IPS-18c (cell line): ENCODE measurements around the gene ASIC2.

Experiments used
- H3K4me3 ChIP-seq: 2 replicates; pipeline ENCODE4 v1.7.0; 2013; ENCODE audit warnings: low read depth, mild to moderate bottlenecking, low read length, moderate library complexity; ENCODE audit not compliant: insufficient read depth
- H3K9me3 ChIP-seq: one replicate; pipeline ENCODE4 v1.6.1; 2013; ENCODE audit warnings: mild to moderate bottlenecking, low read length, moderate library complexity; ENCODE audit not compliant: control insufficient read depth, insufficient read depth

The ASIC2 gene

DNA sequence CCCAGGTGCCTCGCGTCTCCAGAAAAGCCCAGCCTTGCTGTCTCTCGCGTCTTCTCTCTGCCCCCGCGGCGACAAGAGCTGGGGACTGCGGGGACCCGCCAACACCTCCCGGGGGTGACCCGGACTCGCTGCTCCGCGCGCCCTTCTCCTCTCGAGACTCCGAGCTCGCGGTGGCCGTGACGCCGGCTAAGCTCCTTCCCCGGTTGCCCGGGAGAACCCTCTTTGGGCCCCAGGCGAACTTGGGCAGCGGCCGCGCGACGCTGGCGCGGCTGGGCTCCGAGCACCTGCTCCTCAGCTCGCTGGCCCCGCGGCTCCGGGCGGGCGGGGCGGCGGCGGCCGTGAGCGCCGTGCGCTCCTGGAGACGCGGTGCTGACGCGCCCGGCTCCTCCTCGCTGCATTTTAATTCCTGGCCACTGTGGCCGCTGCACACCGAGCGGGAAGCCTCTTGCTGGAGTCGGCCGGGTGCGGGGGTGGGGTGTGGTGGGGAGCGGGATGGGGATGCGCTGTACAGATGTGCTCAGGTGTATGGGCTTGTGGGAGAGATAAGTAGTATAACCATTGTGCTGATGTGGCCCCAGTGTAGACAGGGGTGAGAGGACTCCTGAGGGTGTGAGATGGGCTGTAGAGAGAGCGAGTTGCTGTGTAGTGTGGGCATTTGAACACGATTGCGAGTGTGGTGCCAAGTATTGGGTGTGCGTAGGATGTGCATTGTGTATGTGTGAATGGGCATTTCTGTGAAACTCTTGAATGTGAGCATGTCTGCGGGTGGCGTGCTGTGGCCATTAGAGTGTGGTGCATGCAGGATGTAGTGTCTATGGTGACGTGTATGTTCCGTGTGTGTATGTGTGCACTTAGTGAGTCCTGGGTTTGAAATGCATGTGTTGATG is at the start of gene ASIC2:
ASIC2 (minus strand) TSS at position 315 of the 887 bp plus-strand sequence.
- H3K9me3 ChIP-seq: no peaks in the 10 kb centered on the region
- H3K4me3 ChIP-seq: peak within 1 kb of the TSS; percentile 63

DNA sequence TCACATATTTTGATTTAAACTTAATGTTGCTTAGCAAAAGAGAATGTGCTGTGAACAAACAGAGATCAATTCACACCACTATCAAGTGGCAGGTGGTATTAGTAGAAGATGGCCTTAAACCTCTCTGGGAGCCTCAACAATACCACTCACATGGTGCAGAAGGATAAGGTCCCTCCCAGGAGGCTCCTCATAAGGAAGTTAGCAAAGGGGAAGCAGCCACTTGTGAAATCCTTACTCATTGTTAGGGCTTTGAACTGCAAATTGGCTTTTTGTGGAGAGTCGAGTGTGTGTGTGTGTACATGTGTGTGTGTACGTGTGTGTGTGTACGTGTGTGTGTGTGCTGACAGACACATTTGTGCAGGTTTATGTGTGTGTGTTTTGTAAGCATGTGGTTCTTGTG is 48.9 kb upstream of the ASIC2 start:
- H3K9me3 ChIP-seq: no peaks in the 10 kb centered on the region
- no peak overlapping the region for H3K4me3 ChIP-seq

DNA sequence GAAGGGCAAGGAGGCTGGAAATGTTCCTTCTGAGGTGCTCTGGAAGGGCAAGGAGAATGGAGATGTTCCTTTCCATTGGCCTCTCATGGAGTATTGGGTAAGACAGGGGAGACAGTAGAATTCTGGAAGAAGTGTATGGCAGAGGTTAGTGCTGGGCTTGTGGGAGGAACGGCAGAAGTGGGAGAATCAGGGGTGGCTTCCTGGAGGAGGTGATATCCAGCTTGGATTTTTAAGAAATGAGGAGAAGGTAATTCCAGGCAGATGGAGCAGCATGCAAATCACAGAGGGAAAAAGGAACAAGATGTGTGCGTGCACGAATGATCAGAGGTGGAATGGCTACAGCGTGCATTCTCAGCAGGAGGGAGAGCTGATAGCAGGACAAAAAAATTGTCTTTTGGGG is 45.1 kb upstream of the ASIC2 start:
- Histone ChIP-seq H3K9me3 (no peaks in the 10 kb centered on the region), H3K4me3 (no peak overlapping the region)

DNA sequence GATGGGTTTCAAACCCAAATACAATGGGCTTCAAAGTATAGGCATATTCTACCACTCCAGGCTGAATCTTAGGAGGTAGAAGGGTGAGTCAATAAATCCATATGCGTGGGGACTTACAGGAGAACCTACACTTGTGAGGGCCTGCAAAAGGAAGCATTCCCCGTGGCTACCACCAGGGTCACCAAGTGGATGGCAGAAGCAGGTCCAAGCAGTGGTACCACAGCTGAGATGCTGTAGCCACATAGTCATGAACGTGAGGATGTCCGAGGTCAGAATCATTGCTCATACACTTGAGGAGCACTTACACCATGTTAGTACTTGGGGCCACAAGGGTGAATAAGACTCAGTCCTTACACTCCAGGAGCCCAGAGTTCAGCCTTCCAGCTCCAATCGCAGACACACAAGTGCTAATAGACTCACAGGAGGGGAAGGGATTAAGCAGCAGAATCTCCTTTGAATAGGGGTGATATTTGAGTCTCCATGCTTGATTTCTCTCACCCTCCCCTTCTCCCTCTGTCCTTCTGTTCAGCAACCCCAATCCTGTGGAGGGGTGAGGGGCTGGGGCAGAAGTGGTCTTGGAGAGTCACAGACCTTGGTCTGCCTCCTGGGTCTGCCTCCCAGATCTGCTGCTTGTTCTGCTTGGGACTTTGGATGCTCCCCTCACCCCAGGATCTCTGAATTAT is 42.5 kb upstream of the ASIC2 start:
- H3K9me3 ChIP-seq: no peaks in the 10 kb centered on the region

DNA sequence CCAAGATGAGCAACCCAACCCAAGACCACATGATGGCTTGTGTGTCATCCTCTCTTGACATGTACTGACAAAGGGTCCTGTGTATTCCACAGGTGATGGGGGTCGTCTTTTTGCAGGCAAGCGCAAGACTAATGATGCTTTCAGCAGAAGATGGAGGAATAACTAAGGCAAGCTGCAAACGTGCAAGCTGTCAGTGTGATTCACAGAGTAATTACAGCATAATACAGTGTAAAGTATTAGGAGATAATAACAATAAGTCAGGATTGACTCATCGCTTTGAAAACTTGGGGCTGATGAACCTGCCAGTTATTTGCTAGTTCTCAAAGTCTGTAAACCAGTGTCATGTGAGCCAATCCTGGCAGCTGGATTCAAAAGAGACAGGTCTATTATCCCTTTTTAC is 41.6 kb upstream of the ASIC2 start:
- H3K4me3 ChIP-seq: no peak overlapping the region

More for the DNA sequence above, 42.5 kb upstream of the ASIC2 start:
- no peak overlapping the region for H3K4me3 ChIP-seq

DNA sequence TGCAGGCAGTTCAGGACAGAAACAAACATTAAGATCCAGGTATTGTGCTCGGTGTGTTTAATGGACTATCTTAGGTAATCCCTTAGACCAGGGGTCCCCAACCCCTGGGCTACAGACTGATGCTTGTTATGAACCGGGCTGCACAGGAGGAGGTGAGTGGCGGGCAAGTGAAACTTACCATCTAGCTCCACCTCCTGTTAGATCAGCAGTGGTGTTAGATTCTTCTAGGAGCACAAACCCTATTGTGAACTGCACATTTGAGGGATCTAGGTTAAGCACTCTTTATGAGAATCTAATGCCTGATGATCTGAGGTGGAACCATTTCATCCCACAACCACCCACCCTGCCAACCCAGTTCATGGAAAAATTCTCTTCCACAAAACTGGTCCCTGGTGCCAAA is 37.8 kb upstream of the ASIC2 start:
- Histone ChIP-seq H3K9me3 (no peaks in the 10 kb centered on the region), H3K4me3 (no peak overlapping the region)

More for the DNA sequence above, 41.6 kb upstream of the ASIC2 start:
- H3K9me3 ChIP-seq: no peaks in the 10 kb centered on the region

DNA sequence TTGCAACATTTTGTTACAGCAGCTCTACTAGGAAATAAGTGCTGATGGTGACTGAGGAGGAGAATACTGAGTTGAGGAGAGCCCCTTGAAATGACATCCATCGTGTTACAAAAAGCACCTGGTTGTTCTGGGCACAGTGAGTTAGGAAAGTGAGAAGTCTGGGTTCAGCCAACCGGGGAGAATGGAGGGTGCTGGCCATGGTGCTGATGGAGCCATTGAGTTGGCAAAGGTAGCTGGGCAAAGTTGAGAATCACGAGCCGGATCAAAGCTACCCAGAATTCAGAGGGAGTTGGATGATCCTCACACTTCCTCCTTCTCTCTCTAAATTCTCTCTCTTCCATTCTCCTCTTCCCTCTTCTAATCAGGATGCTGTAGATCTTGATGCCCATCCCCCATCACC is 35.0 kb upstream of the ASIC2 start:
- H3K9me3 ChIP-seq: no peaks in the 10 kb centered on the region
- no peak overlapping the region for H3K4me3 ChIP-seq

DNA sequence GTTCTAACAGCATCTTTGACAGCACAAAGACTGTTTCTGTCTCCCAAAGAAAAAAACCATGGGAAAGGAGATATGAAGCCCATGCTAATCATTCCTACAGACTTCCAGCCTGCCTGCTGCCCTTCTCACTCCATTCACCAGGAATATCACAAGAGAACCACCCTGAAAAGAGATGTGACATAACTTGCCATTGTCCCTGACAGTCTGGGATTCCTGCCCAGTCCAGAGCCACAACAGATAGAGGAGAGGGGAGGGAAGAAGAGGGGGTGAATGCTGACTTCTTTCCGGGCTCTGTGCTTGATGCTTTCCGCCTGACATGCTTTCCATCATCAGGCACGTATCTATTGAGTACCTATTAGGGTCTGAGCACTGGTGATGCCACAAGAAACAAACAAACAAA is 31.6 kb upstream of the ASIC2 start:
- H3K4me3 ChIP-seq: no peak overlapping the region
- no peaks in the 10 kb centered on the region for H3K9me3 ChIP-seq

DNA sequence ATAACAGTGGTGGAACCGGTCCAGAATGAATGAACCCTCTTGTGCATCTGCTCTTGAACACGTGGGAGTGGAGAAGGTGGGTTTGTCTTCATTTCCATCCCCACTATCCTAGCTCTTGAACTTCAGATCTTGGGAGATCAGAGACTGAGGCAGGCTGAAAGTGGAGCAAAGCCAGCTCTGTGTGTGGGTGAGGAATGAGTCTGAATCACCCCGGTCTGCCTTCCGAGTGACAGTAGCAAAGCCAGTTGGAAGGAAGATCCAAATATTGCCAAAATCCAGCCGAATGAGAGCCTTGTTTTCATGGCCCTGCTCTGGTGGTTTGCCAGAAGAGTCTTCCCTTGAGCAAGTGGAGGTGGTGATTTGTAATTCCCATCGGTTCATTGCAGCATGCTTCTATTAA is 29.0 kb upstream of the ASIC2 start:
- no peak overlapping the region for H3K4me3 ChIP-seq
- H3K9me3 ChIP-seq: no peaks in the 10 kb centered on the region

DNA sequence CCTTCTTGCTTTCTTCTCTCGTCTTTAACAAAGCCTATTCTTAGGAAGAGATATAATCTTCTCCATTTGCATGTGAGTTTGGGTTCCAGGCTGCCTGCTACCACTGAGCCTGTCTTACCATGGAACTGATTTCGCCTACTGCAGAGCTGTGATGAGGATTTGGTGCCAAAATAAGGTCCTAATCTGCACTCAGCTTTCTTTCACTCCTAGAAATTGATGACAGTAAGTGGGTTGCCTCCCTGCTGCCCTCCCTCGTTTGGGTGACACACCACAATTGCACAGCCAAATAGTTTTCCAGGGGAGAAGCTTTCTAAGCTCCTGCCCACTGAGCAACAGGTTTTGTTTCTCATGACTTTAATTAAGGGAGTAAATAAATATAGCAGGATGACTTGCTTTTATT is 25.1 kb upstream of the ASIC2 start:
- Histone ChIP-seq H3K9me3 (no peaks in the 10 kb centered on the region), H3K4me3 (no peak overlapping the region)

DNA sequence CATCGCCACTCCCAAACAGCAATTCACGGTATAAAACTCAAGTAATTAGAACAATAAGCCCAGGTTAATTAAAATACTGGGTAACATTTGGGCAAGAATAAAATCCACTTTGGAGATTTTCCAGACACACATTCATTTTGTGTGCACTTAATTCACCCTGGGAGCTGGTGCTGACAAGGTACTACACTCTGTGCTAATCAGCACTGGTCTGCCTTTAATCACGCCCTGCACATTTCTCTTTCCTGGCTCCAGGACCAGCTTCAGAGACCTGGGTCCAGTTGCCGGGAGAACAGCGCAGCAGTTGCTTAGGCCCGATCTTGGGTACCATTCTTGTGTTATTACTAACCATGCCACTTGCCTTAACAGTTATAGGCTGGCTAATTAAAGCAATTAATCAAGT is 23.7 kb upstream of the ASIC2 start:
- H3K9me3 ChIP-seq: no peaks in the 10 kb centered on the region
- H3K4me3 ChIP-seq: no peak overlapping the region

DNA sequence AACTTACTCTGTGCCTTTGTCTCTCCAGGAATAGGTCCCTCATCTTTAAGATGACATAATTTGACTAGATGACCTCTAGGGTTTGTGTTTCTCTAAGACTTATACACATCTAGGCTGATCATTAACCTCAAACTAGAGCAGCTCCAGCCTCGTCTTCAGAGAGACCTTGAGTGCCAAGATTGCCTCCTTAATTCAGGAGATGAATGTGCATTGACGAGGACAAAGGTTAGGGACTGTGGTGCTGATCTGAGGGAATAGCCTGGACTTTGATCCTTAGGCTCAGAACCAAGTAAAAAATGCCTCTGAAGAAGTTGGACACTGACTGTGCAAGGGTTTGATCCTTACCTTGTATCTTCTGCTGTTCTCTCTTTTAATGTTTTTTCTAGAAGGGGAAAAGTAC is 17.2 kb upstream of the ASIC2 start:
- no peaks in the 10 kb centered on the region for H3K9me3 ChIP-seq
- H3K4me3 ChIP-seq: no peak overlapping the region

DNA sequence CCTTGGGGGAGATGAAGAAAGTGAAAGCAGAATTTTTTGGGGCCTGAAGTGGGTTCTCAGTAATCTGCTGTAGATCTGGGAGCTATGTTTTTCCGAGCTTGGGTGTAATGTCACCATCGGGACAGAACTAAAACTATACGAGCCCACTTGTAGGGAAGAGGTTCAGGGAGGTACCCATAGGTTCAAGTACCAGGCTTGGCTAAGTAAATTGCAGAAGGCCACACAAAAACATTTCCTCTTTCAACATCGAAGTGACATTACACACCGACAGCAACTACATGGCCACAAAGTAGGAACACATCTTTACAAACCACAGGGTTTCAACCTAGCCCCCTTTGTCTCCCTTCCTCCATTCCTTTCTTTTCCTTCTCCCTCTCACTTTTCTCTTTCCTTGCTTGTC is 10.2 kb upstream of the ASIC2 start:
- Histone ChIP-seq H3K4me3 (no peak overlapping the region), H3K9me3 (no peaks in the 10 kb centered on the region)

DNA sequence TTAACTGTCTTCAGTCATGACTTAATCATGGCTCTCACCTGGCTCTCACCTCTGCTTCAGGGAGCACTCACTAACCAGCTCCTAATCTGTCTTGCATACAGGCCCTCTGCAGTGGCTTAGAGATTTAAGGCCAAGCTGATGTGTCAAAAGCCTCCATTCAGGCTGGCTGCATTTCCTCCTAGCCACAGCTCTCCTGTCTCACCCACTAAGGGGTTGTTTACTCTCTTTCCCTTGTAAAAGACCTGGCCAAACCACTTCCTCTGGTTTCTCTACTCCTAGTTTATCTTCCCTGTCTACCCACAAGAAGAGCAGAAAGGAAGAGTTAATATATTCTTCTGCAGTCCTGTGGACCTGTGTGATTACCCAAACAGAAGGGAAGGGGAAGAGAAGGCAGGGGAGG is 9.3 kb upstream of the ASIC2 start:
- Histone ChIP-seq H3K4me3 (no peak overlapping the region), H3K9me3 (no peaks in the 10 kb centered on the region)

DNA sequence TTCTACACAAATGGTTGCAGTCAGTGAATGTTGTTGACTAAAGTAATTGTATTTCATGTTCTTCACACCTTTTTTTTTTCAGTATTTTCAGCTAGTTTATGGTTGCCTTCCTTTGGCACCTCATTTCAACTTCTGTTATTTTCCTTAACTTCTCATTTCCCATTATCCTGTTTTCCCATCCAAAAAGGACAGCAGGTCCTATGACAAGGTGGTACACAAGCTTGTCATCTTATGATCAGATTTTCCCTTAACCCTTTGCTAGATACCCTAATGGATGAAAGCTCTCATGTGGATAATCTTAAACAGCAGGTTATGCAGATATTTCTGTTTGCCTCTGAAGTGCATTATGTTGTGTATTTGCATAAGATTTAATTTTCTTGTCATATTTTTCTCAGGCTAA is 7.1 kb upstream of the ASIC2 start:
- H3K9me3 ChIP-seq: no peaks in the 10 kb centered on the region
- no peak overlapping the region for H3K4me3 ChIP-seq

DNA sequence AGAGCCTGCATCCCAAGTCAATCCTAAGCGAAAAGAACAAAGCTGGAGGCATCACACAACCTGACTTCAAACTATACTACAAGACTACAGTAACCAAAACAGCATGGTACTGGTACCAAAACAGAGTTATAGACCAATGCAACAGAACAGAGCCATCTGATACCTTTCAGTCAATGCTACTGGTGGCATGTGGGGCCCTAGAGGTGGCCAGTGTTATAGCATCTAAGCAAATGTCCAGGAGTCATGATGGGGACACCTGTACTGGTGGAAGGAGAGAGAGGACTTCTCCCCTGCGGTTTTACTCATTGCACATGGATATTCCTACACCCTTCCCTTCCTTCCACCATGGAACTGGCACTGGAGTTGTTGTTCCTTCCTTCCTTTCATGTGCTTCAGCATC is 6.0 kb upstream of the ASIC2 start:
- H3K9me3 ChIP-seq: no peaks in the 10 kb centered on the region
- no peak overlapping the region for H3K4me3 ChIP-seq

DNA sequence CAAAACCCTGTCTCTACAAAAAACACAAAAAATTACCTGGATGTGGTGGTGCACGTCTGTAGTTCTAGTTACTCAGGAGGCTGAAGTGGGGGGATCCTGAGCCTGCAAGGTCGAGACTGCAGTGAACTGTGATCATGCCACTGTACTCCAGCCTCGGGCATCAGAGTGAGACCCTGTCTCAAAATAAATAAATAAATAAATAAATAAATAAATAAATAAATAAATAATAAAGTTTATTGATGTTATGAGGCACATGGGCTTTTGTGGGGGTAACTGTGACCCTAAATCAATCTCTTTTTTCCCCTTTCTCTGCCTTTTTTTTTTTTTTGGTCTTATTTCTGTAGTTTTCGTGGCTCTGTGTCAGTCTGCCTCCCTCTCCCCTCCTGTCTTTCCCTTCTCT is 4.5 kb upstream of the ASIC2 start:
- no peak overlapping the region for H3K4me3 ChIP-seq
- no peaks in the 10 kb centered on the region for H3K9me3 ChIP-seq

DNA sequence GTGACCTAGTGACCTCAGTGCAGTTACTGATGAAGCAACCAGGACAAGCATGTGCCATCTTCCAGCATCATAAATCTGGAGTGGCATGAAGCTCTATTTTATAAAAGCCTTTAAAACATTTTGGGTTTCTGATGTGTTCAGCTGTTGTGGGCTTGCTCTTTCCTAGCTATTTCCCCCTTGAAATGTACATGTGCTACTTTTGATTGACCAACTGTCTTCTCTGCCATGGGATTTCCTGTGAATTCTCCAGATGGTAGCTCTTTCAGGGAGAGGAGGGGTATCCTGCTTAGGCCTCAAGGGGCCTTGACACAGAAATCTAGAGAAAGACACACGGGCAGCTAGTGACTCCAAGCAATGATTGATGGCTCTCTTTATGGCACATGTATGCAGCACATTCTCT is 1.9 kb upstream of the ASIC2 start:
- H3K4me3 ChIP-seq: no peak overlapping the region
- no peaks in the 10 kb centered on the region for H3K9me3 ChIP-seq
